Natural killer cell (primary cell): ENCODE data around the gene AMOTL2. TPM values are rescaled to one million over a fixed set of nuclear protein-coding genes. Genes with fewer than 3 reads are reported as not detected.

Source experiments
- ATAC-seq, 3 donors: fragments of 150-1000 bp in 2 of 3; fragments of 200-7000 bp in 1 of 3; cut with Tn5 transposase; 1 replicate in 1 of 3; 2 replicates in 2 of 3; pipeline ENCODE4 v1.10.0; 2021; ENCODE audit warnings: mild to moderate bottlenecking in 2 of 3, moderate library complexity in 2 of 3
- DNase-seq, 2 donors: peaks; one replicate each; pipeline versions ENCODE4 v3.0.0 to v3.0.0-alpha.2; 2013 to 2021; ENCODE audit warnings: mixed read lengths in 1 of 2
- H3K27ac ChIP-seq: one replicate; pipeline ENCODE4 v1.5.1; 2013; ENCODE audit warnings: mild to moderate bottlenecking, low read length
- H3K27me3 ChIP-seq: one replicate; pipeline ENCODE4 v1.6.1; 2013; ENCODE audit warnings: low read length; ENCODE audit not compliant: control insufficient read depth, insufficient read depth
- H3K36me3 ChIP-seq: one replicate; pipeline ENCODE4 v1.6.1; 2013; ENCODE audit warnings: low read length; ENCODE audit not compliant: control insufficient read depth, insufficient read depth
- H3K4me1 ChIP-seq: one replicate; pipeline ENCODE4 v1.6.1; 2013; ENCODE audit warnings: low read length; ENCODE audit not compliant: control insufficient read depth, insufficient read depth
- H3K4me3 ChIP-seq: one replicate; pipeline ENCODE4 v1.5.1; 2013; ENCODE audit warnings: low read length
- H3K9me3 ChIP-seq: one replicate; pipeline ENCODE4 v1.6.1; 2013; ENCODE audit warnings: low read length; ENCODE audit not compliant: control insufficient read depth, insufficient read depth
- H3K27ac Mint-ChIP-seq, 2 donors: one replicate each; pipeline ENCODE4 v1.8.0; 2022; ENCODE audit warnings: mild to moderate bottlenecking in 2 of 2, mixed read lengths in 2 of 2, moderate library complexity in 1 of 2
- H3K27me3 Mint-ChIP-seq, 2 donors: one replicate each; pipeline ENCODE4 v1.8.0; 2022; ENCODE audit warnings: low read depth in 2 of 2, mixed read lengths in 2 of 2
- H3K36me3 Mint-ChIP-seq: one replicate; pipeline ENCODE4 v1.8.0; 2022; ENCODE audit warnings: mixed read lengths
- H3K4me1 Mint-ChIP-seq, 2 donors: one replicate each; pipeline ENCODE4 v1.8.0; 2022; ENCODE audit warnings: mixed read lengths in 2 of 2
- H3K4me3 Mint-ChIP-seq: one replicate; pipeline ENCODE4 v1.8.0; 2022; ENCODE audit warnings: mild to moderate bottlenecking, moderate library complexity, mixed read lengths
- H3K9me3 Mint-ChIP-seq, 2 donors: one replicate each; pipeline ENCODE4 v1.8.0; 2022; ENCODE audit warnings: mixed read lengths in 2 of 2
- CTCF ChIP-seq: fragments of 200-600 bp; IDR thresholded peaks from one replicate; pipeline ENCODE4 v1.8.0; 2022; ENCODE audit warnings: antibody characterized with exemption
- WGBS: methylation state at CpG from one replicate; pipeline ENCODE4 v1.1.7; 2013; ENCODE audit warnings: missing lambda C conversion rate; ENCODE audit not compliant: insufficient coverage; 5-methylcytosine and 5-hydroxymethylcytosine counted together
- intact Hi-C: fragments of 100-400 bp; cut with micrococcal nuclease; formaldehyde crosslinking; loops from one replicate; pipeline ENCODE4 v1.14.2; 2022
- total RNA-seq, 4 donors: library from RNA; stranded (reverse); fragments of 120-200 nt in 1 of 4; gene quantifications; one replicate each; pipeline versions ENCODE4 v1.2.3 to v1.2.4, GENCODE V29; 2013 to 2022

Gene AMOTL2
- total RNA-seq, 3 donors from 2014 or later (not counting 1 experiment from before 2014, with no cell fraction given): not detected

GRCh38 chr3:134338516-134339261 is 35.6 kb downstream of the AMOTL2 start:
- H3K27ac ChIP-seq: no peak overlapping the region
- whole genome bisulfite sequencing: 87% methylated on average over 5 of the region's 5 CpGs
- Mint-ChIP-seq H3K9me3 (no peaks in the 10 kb centered on the region), H3K4me3 (no peak overlapping the region), H3K4me1 (no peaks in the 10 kb centered on the region), H3K27ac (no peak overlapping the region), H3K36me3 (no peaks in the 10 kb centered on the region), H3K27me3 (peaks cover 0 to 7% of the 10 kb centered on the region in 2 donors)
- TF ChIP-seq CTCF: no peak
- intact Hi-C loops: no loop called here
- no peaks in the 10 kb centered on the region for H3K9me3 ChIP-seq
- DNase-seq (no peak), ATAC-seq (no peak)
- H3K27me3 ChIP-seq: no peaks in the 10 kb centered on the region
- no peak overlapping the region for H3K4me3 ChIP-seq
- no peaks in the 10 kb centered on the region for H3K36me3 ChIP-seq
- no peaks in the 10 kb centered on the region for H3K4me1 ChIP-seq

- DNase-seq: no peak
- Histone ChIP-seq H3K9me3 (no peaks in the 10 kb centered on the region), H3K27me3 (no peaks in the 10 kb centered on the region), H3K4me3 (no peak overlapping the region), H3K4me1 (no peaks in the 10 kb centered on the region), H3K36me3 (no peaks in the 10 kb centered on the region), H3K27ac (no peak overlapping the region)
- no peak for TF ChIP-seq CTCF
- no peak overlapping the region for H3K4me3 Mint-ChIP-seq
- WGBS: 87% methylated on average over 2 of the region's 2 CpGs
- no peak overlapping the region for H3K27ac Mint-ChIP-seq
- no peaks in the 10 kb centered on the region for H3K4me1 Mint-ChIP-seq
- no peak for ATAC-seq
- no peaks in the 10 kb centered on the region for H3K36me3 Mint-ChIP-seq
- peaks cover 0 to 7% of the 10 kb centered on the region in 2 donors for H3K27me3 Mint-ChIP-seq
- no peaks in the 10 kb centered on the region for H3K9me3 Mint-ChIP-seq
- intact Hi-C loops: no loop called here
Observed at GRCh38 chr3:134338201-134338512, 36.1 kb downstream of the AMOTL2 start.

- H3K27ac Mint-ChIP-seq: no peak overlapping the region
- no peaks in the 10 kb centered on the region for H3K4me1 Mint-ChIP-seq
- intact Hi-C loops: no loop called here
- no peak overlapping the region for H3K4me3 Mint-ChIP-seq
- H3K9me3 Mint-ChIP-seq: no peaks in the 10 kb centered on the region
- H3K36me3 Mint-ChIP-seq: no peaks in the 10 kb centered on the region
- peaks cover 0 to 7% of the 10 kb centered on the region in 2 donors for H3K27me3 Mint-ChIP-seq
- ATAC-seq (no peak), DNase-seq (no peak)
- WGBS: 75% methylated on average over 3 of the region's 3 CpGs
- no peaks in the 10 kb centered on the region for H3K36me3 ChIP-seq
- H3K4me1 ChIP-seq: no peaks in the 10 kb centered on the region
- no peaks in the 10 kb centered on the region for H3K27me3 ChIP-seq
- H3K4me3 ChIP-seq: no peak overlapping the region
- TF ChIP-seq CTCF: no peak
- no peaks in the 10 kb centered on the region for H3K9me3 ChIP-seq
- H3K27ac ChIP-seq: no peak overlapping the region
Observed at GRCh38 chr3:134337511-134338200, 36.6 kb downstream of the AMOTL2 start.
